Right kidney (tissue), 1 donor: ENCODE measurements around the gene METTL24.
A peak's percentile ranks its signal among the peaks of the same experiment; 100 is the strongest.
"Not testable (repeated sequence)": the region's sequence is repeated elsewhere in the genome, so short reads cannot be mapped to it uniquely, and the experiment has no call there.

Experiments used
- DNase-seq: peaks from one replicate; pipeline ENCODE4 v3.0.0-alpha.2; 2016

The METTL24 gene

DNA sequence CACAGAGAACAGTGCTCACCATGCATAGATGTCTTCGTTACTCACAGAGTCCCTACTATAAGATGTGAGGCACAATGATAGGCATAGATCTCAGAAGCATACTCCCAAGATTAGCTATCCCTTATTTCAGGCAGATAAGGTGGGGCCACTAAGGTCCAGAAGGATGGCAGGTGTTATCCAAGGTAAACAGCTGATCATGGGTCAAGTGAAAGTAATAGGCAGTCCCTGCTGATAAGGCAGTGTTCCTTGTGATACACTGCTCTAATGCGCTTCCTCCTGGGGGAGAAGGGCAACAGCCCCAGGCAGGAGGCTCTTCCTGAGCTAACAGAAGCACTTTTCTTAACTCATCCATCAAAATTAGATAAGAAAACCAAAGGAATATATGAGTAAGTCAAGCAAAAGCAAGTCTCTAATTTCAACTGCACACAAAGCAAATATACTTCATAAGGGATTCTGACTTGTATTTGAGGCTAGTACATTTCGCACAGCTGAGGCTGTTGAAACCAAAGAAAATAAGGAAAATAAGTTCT, 42.2 kb downstream of the METTL24 start:
- DNase-seq: no peak

DNA sequence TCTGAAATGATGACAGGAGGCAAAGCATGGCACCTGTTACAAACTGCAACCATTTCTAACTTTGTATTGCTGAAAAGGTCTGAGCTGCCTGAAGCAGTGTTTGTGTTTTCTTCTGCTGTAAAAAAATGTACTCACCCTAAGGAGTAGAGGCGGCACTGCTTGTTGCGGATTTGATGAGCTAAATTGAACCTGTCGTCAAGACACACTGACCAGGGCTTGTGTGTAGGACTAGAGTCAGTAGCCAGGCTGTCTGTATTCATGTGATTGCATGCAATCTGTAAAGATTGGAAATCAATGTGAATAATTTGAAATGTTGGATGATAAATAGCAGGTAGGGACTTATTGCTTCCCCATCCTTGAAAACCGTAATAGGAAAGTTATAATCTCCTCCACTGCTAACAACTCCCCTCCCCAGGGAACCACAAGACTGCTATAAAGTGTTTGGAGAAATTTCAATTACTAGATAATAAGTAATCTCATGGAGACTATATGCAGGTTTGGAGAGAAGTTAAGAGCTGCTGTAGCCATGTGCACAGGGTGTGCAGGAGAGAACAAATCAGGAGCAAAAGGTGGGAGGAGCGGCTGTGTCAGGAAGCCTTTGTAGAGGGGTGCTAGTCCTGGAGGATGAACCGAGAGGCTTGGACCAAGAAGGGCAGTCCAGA, 42.8 kb downstream of the METTL24 start:
- DNase-seq: no peak

DNA sequence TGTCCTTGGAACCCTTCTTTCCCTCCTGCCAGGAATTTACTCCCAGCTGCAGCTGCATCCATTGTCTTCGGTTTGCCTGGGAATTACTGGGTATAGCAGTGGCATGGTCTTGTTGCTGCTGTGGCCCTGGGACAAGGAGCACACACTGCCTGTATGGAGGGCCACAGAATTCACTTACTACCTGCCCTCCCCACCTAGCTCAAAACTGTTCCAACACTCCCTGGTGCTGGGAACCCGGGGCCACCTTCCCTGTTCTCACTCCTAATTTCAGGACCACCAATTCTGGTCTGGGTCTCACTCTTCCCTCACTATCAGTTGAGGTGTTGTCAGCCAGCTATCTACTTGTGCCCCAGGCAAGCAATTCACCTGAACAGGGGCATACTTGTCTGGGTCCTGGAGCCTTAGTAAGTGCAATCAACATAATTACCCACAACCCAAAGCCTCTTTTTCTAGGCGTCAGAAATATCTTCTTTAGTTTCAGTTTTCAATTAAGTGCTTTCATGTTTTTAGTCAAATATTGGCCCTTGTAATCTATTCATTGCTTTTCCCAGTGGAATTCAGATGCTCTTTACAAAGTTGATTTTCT, 47.2 kb downstream of the METTL24 start:
- no peak for DNase-seq

DNA sequence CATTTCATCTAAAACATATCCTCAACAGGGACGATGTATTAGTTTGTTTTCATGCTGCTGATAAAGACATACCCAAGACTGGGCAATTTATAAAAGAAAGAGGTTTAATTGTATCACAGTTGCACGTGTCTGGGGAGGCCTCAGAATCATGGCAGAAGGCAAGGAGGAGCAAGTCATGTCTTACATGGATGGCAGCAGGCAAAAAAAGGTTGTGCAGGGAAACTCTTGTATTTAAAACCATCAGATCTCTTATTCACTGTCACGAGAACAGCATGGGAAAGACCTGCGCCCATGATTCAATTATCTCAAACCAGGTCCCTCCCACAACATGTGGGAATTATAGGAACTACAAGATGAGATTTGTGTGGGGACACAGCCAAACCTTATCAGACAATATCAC, 48.7 kb downstream of the METTL24 start:
- not testable (repeated sequence) for DNase-seq

DNA sequence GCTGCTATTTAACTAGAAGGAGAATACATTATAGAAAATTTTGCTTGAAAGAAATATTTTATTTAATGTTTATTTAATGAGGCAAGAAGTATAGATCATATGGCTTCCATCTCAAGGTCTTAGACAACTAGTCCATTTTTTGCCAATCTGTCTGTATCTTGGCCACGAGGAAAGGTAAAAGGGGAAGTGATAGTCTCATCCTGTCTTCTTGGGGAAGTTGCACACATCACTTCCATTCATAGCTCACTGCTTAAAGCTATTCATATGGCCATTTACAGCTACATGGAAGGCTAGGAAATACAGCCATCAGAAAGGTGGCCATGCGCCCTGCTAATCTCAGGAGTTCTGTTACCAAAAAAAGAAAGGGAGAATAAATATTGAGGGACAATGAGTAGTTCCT, 50.8 kb downstream of the METTL24 start:
- DNase-seq: no peak

DNA sequence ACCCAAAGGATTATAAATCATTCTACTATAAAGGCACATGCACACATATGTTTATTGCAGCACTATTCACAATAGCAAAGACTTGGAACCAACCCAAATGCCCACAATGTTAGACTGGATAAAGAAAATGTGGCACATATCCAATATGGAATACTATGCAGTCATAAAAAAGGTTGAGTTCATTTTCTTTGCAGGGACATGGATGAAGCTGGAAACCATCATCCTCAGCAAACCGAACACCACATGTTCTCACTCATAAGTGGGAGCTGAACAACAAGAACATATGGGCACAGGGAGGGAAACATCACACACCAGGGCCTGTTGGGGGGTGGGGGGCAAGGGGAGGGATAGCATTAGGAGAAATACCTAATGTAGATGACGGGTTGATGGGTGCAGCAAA, 52.3 kb downstream of the METTL24 start:
- not testable (repeated sequence) for DNase-seq

DNA sequence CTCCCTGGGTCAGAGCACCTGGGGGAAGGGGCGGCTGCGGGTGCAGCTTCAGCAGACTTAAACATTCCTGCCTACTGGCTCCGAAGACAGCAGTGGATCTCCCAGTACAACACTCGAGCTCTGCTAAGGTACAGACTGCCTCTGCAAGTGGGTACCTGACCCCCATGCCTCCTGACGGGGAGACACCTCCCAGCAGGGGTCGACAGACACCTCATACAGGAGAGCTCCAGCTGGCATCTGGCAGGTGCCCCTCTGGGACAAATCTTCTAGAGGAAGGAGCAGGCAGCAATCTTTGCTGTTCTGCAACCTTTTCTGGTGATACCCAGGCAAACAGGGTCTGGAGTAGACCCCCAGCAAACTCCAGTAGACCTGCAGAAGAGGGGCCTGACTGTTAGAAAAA, 54.5 kb downstream of the METTL24 start:
- not testable (repeated sequence) for DNase-seq

DNA sequence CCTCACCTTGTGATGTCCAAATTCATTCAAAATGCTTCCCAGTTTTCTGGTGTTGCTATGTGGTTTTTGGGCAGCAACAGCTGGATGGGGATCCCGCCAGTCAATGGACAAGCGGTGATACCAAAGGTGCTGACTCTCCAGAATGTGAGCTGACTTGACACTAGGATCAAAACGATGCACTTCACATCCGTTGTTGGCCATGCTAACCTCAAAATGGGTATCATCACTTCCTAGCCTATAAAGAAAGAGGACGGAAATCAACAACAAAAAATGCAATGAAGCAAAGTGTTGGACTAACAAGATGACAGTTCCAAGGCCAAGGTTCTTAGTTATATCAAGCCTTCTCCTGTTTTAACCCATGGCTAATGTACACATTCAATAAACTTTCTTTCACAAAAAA, 59.2 kb downstream of the METTL24 start:
- DNase-seq: no peak

DNA sequence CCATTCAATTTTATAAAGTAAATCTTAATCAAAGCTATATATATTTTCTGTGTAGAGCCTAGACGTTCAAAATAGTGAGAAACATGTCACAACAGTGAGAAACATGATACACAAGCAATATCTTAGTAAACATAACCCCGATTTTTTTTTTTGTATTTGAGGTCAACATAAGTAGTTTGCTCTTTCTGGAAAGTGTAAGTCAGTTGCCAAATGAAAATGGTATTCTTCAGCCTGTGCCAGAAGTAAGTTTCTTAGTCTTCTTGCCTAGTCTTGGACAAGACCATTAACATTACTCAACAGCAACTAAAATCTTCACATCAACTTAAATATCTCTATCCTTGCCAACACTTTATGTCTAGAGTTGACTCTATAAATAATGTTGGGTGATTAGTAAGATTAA, 59.7 kb downstream of the METTL24 start:
- no peak for DNase-seq

DNA sequence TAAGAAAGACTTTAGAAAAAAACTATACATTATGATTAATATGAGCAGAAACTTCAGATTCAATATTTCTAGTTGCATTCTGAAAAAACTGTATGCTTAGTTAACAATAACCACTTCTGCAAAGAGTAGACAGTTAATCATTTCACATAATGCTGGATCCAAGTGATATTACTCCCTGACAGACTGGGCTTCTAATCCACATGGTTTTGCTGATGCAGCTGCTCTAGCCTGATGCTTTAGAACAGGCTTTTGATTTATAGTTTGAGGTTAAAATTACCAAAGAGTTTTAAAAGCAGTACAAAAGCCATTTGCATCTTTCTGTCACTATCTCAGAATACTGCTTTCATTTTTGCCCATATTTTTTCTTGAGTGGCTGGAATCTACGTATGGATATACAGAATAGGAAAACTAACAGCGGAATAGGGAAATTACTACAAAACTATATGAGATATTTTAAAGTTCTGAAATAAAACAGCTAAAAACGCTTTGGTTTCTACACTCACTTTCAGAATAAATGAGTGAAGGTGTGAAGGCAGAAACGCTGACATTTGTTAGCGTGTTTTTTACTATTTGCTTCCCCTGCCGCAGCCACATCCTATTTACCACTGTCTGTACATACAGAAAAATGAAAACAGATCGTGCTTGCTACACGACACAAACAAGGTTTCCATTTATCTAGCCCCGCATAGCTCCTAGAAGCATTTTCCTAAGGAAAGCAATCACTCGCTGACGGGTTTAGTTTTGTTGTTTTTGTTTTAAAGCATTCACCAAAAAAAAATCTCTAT, 61.7 kb downstream of the METTL24 start:
- DNase-seq: no peak

DNA sequence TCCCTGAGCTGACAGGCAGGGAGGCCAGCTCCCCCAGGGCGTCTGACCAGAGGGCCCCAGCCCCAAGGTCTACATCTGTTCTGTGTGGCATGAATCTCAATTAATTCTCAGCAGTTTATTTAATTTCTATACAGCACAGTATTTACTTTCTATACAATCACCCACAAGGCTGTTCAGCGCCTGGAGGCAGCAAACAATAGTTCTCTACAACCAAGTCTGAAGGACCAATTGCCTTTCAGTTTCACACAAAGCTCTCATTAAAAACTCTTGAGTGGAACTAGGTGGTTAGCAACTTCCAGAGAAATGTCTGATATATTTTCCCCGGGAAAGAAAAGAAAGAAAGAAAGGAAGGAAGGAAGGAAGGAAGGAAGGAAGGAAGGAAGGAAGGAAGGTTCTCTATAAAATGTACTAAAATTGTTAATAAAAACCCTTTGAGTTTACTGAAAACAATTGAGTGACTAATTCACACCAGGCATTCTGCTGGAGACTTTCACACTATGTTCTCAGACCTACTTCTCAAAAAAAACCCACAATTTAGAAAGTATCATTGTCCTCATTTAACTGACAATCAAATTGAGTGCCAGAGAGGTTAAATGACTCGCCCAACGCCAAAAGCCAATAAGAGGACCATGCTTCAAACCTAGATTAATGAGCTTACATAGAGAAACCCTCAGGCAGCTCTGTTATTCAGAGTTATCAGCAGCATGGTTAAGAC, 62.5 kb downstream of the METTL24 start:
- DNase-seq: no peak

DNA sequence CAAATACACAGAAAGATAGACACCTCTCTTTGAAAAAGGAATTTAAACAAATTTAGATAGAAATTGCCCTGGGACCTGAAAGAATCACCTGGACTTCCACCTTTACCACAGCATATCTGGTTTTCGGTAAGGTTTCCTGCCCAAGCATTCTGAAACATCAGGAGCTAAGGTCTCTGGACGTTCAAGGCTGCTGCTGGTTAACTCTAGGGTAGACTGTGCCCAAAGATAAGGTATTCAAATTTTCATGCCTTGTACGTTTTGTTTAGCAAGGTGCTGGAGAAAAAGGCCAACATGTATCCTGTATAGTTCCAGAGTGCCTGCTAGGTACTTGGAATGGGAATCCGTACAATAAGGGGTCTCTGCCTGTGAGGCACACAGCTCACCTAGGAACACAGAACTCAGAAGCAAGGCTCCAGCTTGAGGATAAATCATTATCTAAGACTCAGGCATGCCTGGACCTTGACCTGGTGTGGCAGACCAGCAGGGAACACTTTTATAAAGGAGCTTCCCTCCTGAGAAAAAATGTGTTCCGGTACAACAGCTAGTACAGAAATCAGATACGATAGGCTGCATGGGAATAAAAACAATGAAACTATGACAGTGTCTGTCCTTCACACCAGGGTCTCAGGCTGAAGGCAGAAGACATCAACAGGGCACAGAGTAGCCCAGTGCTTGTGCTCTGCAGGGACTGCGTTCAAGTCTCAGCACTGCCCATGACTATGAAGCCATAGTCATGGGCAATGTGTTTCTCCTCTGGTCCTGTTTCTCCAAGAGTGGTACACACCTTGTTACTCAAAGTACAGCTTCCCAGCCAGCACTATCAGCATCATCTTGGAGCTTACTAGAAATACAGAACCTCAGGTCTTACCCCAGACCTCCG, 70.4 kb downstream of the METTL24 start:
- peak; percentile 6 for DNase-seq

DNA sequence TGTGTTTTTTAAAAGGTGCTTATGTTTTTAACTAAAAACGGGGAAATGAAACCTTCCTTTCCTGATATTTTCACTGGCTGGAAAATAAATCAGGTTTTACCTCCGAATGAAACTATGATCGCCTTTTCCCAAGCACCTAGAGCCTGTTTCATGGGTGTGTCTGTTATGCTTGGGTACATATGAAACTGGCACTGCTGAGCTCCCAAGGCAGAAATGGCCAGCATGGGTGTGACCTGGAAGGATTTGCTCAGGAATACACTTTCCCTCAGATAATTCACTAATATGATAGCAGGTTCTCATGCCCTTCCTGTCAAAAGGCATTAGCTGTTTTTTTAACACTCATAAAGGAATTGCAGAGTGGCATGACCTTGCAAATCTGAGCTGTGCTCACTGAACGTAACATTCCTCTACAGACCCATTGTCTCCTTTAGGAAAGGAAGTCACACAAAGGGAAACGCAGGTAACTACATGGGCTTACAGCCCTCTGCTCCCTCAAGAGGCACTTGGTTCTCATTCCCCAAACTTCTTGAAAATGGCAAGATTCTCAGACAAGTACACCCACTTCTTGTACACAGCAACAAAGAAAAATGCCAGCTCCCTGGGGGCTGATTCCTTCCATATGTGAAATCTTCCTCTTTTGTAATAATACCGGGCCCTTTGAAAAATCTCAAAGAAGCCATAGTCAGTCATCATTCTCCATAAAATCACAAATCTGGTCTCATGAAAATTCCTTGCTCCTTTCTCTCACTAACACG, 72.7 kb downstream of the METTL24 start:
- DNase-seq: no peak

DNA sequence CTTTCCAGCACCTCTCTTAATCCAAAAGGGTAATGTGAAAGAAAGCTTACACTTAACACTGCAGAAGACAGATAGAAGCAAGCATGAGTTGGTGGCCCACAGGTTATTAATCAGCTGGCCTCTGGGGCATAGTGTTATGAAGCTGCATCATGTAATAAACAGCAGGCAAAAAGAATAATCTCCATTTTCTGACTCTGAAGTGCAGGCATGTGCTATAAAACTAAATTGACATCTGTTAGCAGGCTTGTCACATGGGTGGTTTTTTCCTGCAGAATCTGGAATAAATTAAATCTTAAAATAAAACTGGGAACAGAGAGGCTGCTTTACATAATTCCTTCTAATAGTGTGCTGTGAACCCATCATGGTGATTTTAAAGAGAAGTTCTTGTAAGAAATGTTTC, 73.3 kb downstream of the METTL24 start:
- DNase-seq: no peak

DNA sequence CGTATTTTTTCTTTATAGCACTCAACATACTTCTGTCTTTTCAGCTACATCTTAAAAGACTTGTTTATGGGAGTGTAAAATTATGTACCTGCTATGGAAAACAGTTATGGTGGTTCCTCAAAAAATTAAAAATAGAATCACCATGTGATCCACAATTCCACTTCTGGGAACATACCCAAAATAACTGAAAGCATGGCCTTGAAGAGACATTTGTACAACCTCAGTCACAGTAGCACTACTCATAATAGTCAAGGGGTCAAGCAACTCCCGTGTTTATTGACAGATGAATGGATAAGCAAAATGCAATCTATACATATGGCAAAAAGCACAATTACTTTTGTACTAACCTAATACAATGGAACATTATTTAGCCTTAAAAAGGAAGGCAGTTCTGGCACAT, 74.5 kb downstream of the METTL24 start:
- no peak for DNase-seq

DNA sequence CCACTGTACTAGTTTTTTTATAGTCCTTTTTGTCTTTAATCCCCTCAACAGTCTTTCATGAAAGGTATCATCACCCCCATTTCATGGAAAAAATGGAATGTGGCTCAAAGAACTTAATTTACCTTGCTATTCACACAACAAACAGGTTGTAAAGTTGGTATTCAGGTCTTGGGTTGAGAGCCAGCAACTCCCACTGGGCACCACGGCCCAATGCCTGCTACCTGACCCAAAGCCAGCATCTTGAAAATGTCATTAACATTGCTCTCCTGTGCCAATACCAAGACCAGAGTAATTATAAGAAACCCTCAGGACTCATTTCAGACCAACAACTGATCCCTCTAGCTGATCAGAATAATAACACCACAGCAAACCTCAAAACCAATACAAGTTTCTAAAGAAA, 75.7 kb downstream of the METTL24 start:
- DNase-seq: no peak

DNA sequence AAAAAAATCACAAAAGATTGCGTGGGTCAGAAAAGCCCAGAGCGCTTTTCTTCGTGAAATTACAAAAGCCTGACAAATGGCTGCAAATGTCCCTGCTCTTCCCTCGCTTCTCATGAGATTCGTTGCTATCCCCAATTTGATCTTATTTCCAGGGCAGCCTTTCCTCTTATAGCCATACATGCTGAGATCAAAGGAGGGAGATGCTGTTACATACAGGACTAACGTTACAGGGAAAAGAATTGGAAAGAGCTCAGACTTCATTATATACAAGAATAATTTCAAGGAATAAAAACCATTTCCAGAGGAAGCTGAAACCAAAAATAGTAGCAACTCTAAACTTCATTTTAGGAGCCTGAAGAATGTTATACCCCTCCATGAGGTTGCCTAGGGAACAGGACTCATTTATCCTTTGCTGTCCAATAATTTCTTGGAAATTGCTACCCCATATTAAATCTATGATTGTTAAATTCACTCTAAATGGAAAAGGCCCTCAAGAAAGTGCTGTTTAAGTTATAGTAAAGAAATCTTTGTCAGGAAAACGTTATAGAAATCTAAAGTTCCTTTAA, 81.0 kb downstream of the METTL24 start:
- no peak for DNase-seq

DNA sequence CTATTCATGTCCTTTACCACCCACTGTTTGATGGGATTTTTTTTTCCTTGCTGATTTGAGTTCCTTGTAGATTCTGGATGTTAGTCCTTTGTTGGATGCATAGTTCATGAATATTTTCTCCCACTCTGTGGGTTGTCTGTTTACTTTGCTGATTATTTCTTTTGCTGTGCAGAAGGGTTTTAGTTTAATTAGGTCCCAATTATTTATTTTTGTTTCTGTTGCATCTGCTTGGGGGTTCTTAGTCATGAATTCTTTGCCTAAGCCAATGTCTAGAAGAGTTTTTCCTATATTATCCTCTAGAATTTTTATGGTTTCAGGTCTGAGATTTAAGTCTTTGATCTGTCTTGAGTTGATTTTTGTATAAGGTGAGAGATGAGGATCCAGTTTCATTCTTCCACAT, 85.4 kb downstream of the METTL24 start:
- DNase-seq: not testable (repeated sequence)

DNA sequence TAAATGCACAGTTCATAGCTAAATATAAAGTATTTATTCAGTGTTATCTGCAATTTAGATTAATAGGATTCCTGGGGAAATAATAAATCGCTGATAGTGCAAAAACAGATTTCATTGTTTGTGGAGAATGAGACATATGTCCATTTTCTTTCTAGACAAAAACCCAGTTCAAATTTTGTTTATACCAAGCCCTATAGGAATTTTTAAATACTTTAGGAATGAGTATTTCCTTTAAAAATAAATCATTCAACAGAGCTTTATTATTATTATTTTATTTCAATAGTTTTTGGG, 86.5 kb downstream of the METTL24 start:
- no peak for DNase-seq

DNA sequence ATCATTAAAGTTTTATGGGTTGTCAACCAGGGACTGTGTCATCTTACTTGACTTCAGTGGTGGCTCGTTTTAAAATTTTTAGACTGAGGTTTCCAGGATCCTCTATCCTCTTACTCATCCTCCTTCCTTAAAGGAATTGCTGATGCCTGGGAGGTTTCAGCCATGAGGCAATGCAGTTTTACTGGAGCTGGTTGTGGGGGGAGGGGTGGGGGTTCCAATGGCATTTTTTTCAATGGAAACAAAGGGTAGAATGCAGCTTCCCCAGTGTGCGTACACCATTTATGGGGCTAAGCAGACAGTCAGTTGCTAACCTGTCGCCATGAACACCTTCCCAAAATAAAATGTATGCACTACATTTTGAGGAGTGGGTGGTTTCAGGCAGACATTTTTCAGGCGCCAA, 88.0 kb downstream of the METTL24 start:
- DNase-seq: no peak

DNA sequence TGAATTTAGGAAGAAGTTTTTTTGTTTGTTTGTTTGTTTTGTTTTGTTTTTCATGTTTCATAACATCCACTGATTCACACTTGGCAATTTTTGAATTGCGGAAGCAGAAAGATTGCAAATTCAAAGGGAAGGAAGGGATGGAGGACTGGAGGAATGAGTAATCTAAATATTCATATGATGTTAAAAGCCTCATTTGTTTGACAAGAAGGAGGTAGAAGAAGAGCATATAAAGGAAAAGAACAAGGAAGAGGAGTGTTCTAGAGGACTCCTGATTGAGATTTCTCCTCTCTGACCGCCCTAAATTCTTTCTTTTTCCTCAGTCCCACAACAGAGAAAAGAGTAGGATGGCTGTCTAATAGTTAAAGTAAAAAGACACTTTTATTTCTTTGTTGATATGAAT, 88.5 kb downstream of the METTL24 start:
- DNase-seq: no peak
